Sigmoid colon (tissue), 7 donors: ENCODE results near the gene FLNB. TPM values are rescaled to one million over a fixed set of nuclear protein-coding genes. Genes with fewer than 3 reads are reported as not detected.

ENCODE experiments used
- DNase-seq: peaks from one replicate; pipeline ENCODE4 v3.0.0-alpha.2; 2019
- H3K27ac ChIP-seq, 4 donors: fragments of 200-600 bp; sonication (generic); one replicate each; pipeline ENCODE4 v1.5.1; 2016 to 2019; ENCODE audit warnings: mild to moderate bottlenecking in 1 of 4
- H3K27me3 ChIP-seq, 3 donors: fragments of 200-600 bp; sonication (generic); one replicate each; pipeline ENCODE4 v1.5.1; 2019; ENCODE audit warnings: mild to moderate bottlenecking in 1 of 3
- H3K36me3 ChIP-seq, 4 donors: fragments of 200-600 bp; sonication (generic); one replicate each; pipeline ENCODE4 v1.5.1; 2016 to 2019
- H3K4me1 ChIP-seq, 4 donors: fragments of 200-600 bp; sonication (generic); one replicate each; pipeline ENCODE4 v1.5.1; 2017 to 2019
- H3K4me3 ChIP-seq, 4 donors: fragments of 200-600 bp; sonication (generic); one replicate each; pipeline ENCODE4 v1.5.1; 2017 to 2019; ENCODE audit warnings: mild to moderate bottlenecking in 2 of 4, moderate library complexity in 1 of 4
- H3K9me3 ChIP-seq, 4 donors: fragments of 200-600 bp in 3 of 4; sonication (generic) in 3 of 4; one replicate each; pipeline versions ENCODE4 v1.5.1 to v1.6.1; 2013 to 2019
- EP300 ChIP-seq, 4 donors: sonication (generic); formaldehyde crosslinking; IDR thresholded peaks; one replicate each; pipeline ENCODE4 v1.6.1; 2017; ENCODE audit warnings: antibody characterized with exemption in 4 of 4
- POLR2A ChIP-seq, 2 donors: fragments of 450-650 bp; IDR thresholded peaks; one replicate each; pipeline ENCODE4 v1.6.1; 2016; ENCODE audit warnings: antibody characterized with exemption in 2 of 2, mild to moderate bottlenecking in 2 of 2, moderate library complexity in 2 of 2
- POLR2AphosphoS5 ChIP-seq, 4 donors: sonication (generic); formaldehyde crosslinking; IDR thresholded peaks; one replicate each; pipeline ENCODE4 v1.6.1; 2017; ENCODE audit warnings: antibody characterized with exemption in 4 of 4
- WGBS, 2 donors: extraction: QIAGEN DNeasy Blood & Tissue Kit; methylation state at CpG; one replicate each; pipeline ENCODE4 v1.1.7; 2013; 5-methylcytosine and 5-hydroxymethylcytosine counted together
- intact Hi-C: fragments of 100-400 bp; cut with DNase I; formaldehyde crosslinking; loops from one replicate; pipeline ENCODE4 v1.15.1; 2023
- polyA plus RNA-seq, 3 donors: library from polyadenylated mRNA; stranded (reverse); fragments of 200-250 nt; gene quantifications; one replicate each; pipeline ENCODE4 v1.2.3, GENCODE V29; 2013
- total RNA-seq, 4 donors: library from RNA; depleted of rRNA; stranded (reverse); fragments of >200 nt; gene quantifications; one replicate each; pipeline ENCODE4 v1.1.0, GENCODE V29; 2016
- TF ChIP-seq, protein P1 (sequence below), 4 experiments: fragments of 450-650 bp in 3 of 4; fragments of 200-600 bp in 1 of 4; IDR thresholded peaks; one replicate each; pipeline ENCODE4 v1.5.1; 2016 to 2019; ENCODE audit warnings: antibody characterized with exemption in 4 of 4, mild to moderate bottlenecking in 3 of 4, moderate library complexity in 2 of 4
- donor health status: healthy with polysubstance abuse.
- donor health status: Bipolar disorder and iron deficiency.
- donor health status: healthy.

Gene FLNB
- total and polyA plus RNA-seq, 7 donors: 51.7 to 277 (median 109) TPM

DNA sequence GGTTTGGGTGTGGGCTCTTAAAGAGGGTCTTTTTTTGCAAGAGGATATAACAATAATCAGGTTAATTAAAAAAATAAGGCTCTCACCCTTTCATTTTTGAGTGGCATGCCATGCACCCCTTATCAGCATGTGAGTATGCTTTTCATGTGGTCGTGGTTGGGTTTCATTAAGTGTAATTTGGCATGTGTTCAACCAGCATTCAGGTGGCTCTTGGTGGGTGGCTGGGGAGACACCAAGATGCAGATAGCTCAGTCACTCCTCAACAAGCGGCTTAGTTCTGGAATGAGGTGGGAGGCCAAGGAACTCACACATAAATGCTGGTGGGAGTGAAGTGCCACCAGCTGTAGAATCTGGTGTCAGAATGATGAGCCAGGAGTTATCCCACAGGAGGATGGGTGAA, 66.8 kb downstream of the FLNB start:
- 62 to 67% methylated on average over 2 of the region's 2 CpGs for WGBS, 2 donors
- H3K9me3 ChIP-seq: no peaks in the 10 kb centered on the region
- no peak for TF ChIP-seq POLR2AphosphoS5 (IDR thresholded peaks at IDR 0.05)
- TF ChIP-seq POLR2A (IDR thresholded peaks at IDR 0.05): no peak
- no peaks in the 10 kb centered on the region for H3K27me3 ChIP-seq
- no peak for DNase-seq
- no peak overlapping the region for H3K4me3 ChIP-seq
- peaks cover 0 to 62% (median 56%) of the 10 kb centered on the region in 4 donors for H3K4me1 ChIP-seq
- peak overlapping the region in 3 of 4 donors; percentile 78 to 93 (median 84) for H3K27ac ChIP-seq
- peaks cover 0 to 35% (median 12%) of the 10 kb centered on the region in 4 donors for H3K36me3 ChIP-seq
- intact Hi-C loops: no loop called here

DNA sequence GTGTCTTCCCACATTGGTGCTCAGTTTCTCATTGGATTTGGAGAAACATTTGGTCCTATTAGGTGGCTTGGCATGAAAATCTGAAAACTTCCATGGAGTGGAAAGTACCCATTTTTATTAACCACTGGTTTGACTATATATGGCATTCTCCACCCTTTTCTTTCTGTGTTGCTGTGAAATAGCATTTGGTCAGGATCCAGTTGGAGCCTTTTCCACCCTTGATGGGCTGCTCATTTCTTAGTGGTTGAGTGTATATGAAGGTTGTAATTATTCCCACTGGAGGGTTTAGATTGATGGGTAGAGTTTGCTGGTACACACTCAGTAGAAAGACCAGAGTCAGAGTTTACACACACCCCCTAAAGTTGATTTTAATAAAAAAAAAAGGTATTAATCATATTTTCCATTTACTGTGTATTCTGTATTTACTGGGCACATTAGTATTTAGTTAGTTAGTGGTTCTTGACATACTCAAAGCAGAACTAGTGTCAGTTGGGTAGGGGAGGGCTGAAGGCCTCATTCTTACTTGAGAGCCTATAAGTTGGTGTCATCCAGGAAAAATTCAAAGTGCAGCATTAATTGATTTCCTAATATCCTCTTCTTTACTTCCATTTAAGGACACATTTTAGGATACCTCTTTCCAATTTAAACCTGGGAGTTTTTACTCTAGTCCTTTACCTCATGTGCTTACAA, 69.5 kb downstream of the FLNB start:
- intact Hi-C loops: no loop called here
- Histone ChIP-seq H3K4me1 (peaks cover 0 to 48% (median 44%) of the 10 kb centered on the region in 4 donors), H3K9me3 (no peaks in the 10 kb centered on the region), H3K4me3 (no peak overlapping the region), H3K36me3 (peaks cover 0 to 37% (median 12%) of the 10 kb centered on the region in 4 donors), H3K27me3 (no peaks in the 10 kb centered on the region), H3K27ac (peak overlapping the region in 2 of 4 donors; percentile 84 to 93)
- no peak for DNase-seq
- TF ChIP-seq POLR2A (IDR thresholded peaks at IDR 0.05) (no peak), POLR2AphosphoS5 (IDR thresholded peaks at IDR 0.05) (no peak), EP300 (IDR thresholded peaks at IDR 0.05) (no peak)
- TF ChIP-seq, protein P1, sequence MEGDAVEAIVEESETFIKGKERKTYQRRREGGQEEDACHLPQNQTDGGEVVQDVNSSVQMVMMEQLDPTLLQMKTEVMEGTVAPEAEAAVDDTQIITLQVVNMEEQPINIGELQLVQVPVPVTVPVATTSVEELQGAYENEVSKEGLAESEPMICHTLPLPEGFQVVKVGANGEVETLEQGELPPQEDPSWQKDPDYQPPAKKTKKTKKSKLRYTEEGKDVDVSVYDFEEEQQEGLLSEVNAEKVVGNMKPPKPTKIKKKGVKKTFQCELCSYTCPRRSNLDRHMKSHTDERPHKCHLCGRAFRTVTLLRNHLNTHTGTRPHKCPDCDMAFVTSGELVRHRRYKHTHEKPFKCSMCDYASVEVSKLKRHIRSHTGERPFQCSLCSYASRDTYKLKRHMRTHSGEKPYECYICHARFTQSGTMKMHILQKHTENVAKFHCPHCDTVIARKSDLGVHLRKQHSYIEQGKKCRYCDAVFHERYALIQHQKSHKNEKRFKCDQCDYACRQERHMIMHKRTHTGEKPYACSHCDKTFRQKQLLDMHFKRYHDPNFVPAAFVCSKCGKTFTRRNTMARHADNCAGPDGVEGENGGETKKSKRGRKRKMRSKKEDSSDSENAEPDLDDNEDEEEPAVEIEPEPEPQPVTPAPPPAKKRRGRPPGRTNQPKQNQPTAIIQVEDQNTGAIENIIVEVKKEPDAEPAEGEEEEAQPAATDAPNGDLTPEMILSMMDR (IDR thresholded peaks at IDR 0.05): no peak

DNA sequence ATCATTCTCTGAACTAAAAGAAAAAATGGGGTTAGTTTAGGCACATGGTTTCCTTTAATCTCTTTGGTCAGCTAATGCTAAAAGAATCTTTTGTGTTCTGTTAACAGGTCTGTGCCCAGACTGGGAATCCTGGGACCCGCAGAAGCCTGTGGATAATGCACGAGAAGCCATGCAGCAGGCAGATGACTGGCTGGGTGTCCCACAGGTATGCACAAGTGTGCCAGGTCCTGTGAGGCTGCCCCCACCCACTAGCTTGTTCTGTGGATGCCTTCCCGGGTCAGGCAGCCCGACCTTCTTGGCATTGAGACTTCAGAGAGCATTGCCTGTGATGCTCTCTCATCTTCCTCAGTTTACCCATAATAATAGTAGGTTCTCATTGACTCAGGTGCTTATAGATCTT, 70.4 kb downstream of the FLNB start:
- peaks cover 0 to 37% (median 12%) of the 10 kb centered on the region in 4 donors for H3K36me3 ChIP-seq

DNA sequence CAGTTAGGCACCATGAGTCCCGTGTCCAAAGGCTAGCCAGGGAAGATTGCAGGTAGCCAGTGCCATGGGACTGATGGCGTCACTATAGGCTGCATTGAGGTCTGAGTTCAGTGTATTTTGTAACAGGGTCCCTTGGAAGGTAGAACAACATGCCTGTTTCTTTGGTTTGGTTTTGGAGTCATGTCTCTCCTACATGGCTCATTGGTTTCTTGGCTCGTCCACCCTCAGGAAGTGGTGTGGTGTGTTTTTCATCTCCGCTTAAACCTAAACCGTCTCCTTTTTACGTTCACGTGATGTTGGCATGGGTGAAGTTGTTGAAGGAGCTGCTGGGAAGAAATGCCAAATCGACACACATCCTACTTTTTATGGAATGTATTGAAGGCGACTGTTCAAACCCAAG, 71.6 kb downstream of the FLNB start:
- intact Hi-C loops: no loop called here
- Histone ChIP-seq H3K4me3 (no peak overlapping the region), H3K9me3 (no peaks in the 10 kb centered on the region), H3K27me3 (no peaks in the 10 kb centered on the region), H3K36me3 (peaks cover 0 to 37% (median 12%) of the 10 kb centered on the region in 4 donors), H3K4me1 (peaks cover 0 to 35% (median 31%) of the 10 kb centered on the region in 4 donors), H3K27ac (peak overlapping the region in 2 of 4 donors; percentile 84 to 93)
- WGBS, 2 donors: 85 to 95% methylated on average over 9 of the region's 9 CpGs
- no peak for DNase-seq
- TF ChIP-seq, protein P1 (IDR thresholded peaks at IDR 0.05): no peak
- TF ChIP-seq POLR2A (IDR thresholded peaks at IDR 0.05): no peak

More for the DNA sequence above, 70.4 kb downstream of the FLNB start:
- intact Hi-C loops: no loop called here
- Histone ChIP-seq H3K4me1 (peaks cover 0 to 41% (median 38%) of the 10 kb centered on the region in 4 donors), H3K4me3 (no peak overlapping the region), H3K27me3 (no peaks in the 10 kb centered on the region), H3K9me3 (no peaks in the 10 kb centered on the region), H3K27ac (peak overlapping the region in 3 of 4 donors; percentile 11 to 93 (median 84))
- DNase-seq: no peak
- WGBS, 2 donors: 88 to 93% methylated on average over 4 of the region's 4 CpGs
- TF ChIP-seq POLR2A (IDR thresholded peaks at IDR 0.05): no peak
- no peak for TF ChIP-seq POLR2AphosphoS5 (IDR thresholded peaks at IDR 0.05)
- no peak for TF ChIP-seq EP300 (IDR thresholded peaks at IDR 0.05)
- TF ChIP-seq, protein P1 (IDR thresholded peaks at IDR 0.05): no peak

DNA sequence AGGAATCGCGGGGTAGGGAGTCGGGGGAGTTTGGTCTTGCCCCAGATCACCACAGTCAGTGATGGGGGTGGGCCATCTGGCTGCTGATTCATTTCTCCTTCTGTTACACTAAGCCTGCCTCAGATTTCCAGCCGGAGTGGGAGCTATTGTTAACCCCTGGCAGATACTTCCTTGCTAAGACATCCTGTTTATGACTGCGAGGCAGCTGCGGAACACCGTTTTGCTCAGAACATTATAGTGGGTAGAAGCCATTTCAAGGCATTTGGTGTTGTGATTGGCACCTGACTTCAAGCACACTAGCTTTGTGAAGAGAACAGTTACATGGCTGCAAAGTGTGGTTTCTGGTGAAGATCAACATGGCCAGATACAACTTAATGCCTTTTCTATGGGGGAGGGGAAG, 73.8 kb downstream of the FLNB start:
- TF ChIP-seq EP300 (IDR thresholded peaks at IDR 0.05) (no peak), POLR2AphosphoS5 (IDR thresholded peaks at IDR 0.05) (no peak), POLR2A (IDR thresholded peaks at IDR 0.05) (no peak)
- TF ChIP-seq, protein P1 (IDR thresholded peaks at IDR 0.05): no peak
- H3K27me3 ChIP-seq: no peaks in the 10 kb centered on the region
- 38 to 74% methylated on average over 7 of the region's 7 CpGs for WGBS, 2 donors
- H3K27ac ChIP-seq: peak overlapping the region; percentile 27 to 93 (median 50)
- H3K9me3 ChIP-seq: no peaks in the 10 kb centered on the region
- H3K36me3 ChIP-seq: peaks cover 4 to 32% (median 10%) of the 10 kb centered on the region in 4 donors
- H3K4me3 ChIP-seq: no peak overlapping the region
- intact Hi-C loops: no loop called here
- no peak for DNase-seq
- peaks cover 0 to 30% (median 26%) of the 10 kb centered on the region in 4 donors for H3K4me1 ChIP-seq
